GM18511 (cell line): ENCODE measurements around the gene EIF3D.

Experiments used
- ATAC-seq: cut with Tn5 transposase; IDR thresholded peaks from one replicate; pipeline ENCODE4 v1.9.1; 2021; ENCODE audit warnings: mild to moderate bottlenecking, moderate library complexity; ENCODE audit not compliant: unreplicated experiment

The EIF3D gene

GRCh38 chr22:36510384-36510783, 18.6 kb downstream of the EIF3D start:
- ATAC-seq = no peak

GRCh38 chr22:36507518-36508010, 21.4 kb downstream of the EIF3D start:
- ATAC-seq = no peak

- ATAC-seq = peak; percentile 90
Measured at GRCh38 chr22:36506637-36507517, 22.1 kb downstream of the EIF3D start, which contains the start of gene FOXRED2. Gene FOXRED2, minus strand, starts transcription at chr22:36507040. Its CDS starts 618 bp downstream, at chr22:36506422.

- ATAC-seq = no peak
Measured at GRCh38 chr22:36505998-36506635, 22.8 kb downstream of the EIF3D start.

- no peak for ATAC-seq
Measured at GRCh38 chr22:36497910-36498665, 30.9 kb downstream of the EIF3D start.

GRCh38 chr22:36493690-36494110, 35.3 kb downstream of the EIF3D start:
- ATAC-seq = peak; percentile 73

- ATAC-seq = no peak
Measured at GRCh38 chr22:36492109-36492508, 36.9 kb downstream of the EIF3D start.

- no peak for ATAC-seq
Measured at GRCh38 chr22:36491155-36491554, 37.8 kb downstream of the EIF3D start.

GRCh38 chr22:36486619-36487384, 42.2 kb downstream of the EIF3D start:
- no peak for ATAC-seq

- peak; percentile 93 for ATAC-seq
Measured at GRCh38 chr22:36481393-36482168, 47.4 kb downstream of the EIF3D start, which contains the start of gene TXN2. Gene TXN2, minus strand, starts transcription at chr22:36481640. Its CDS starts 803 bp downstream, at chr22:36480837.

- ATAC-seq = peak; percentile 47
Measured at GRCh38 chr22:36480941-36481392, 48.0 kb downstream of the EIF3D start.

GRCh38 chr22:36478966-36479365, 50.0 kb downstream of the EIF3D start:
- no peak for ATAC-seq

GRCh38 chr22:36475341-36475740, 53.6 kb downstream of the EIF3D start:
- no peak for ATAC-seq

GRCh38 chr22:36472689-36473088, 56.3 kb downstream of the EIF3D start:
- ATAC-seq = no peak

GRCh38 chr22:36471341-36471821, 57.6 kb downstream of the EIF3D start:
- no peak for ATAC-seq

- ATAC-seq = no peak
Measured at GRCh38 chr22:36470994-36471331, 58.0 kb downstream of the EIF3D start.

GRCh38 chr22:36470162-36470993, 58.6 kb downstream of the EIF3D start:
- no peak for ATAC-seq

- no peak for ATAC-seq
Measured at GRCh38 chr22:36469094-36469710, 59.8 kb downstream of the EIF3D start.
